Sigmoid colon (tissue), 3 donors: ENCODE data around the gene FOSL2.

Source experiments
- POLR2A ChIP-seq, 2 donors: fragments of 450-650 bp; IDR thresholded peaks; one replicate each; pipeline ENCODE4 v1.6.1; 2016; ENCODE audit warnings: antibody characterized with exemption in 2 of 2, mild to moderate bottlenecking in 2 of 2, moderate library complexity in 2 of 2
- TF ChIP-seq, protein P1 (sequence below), 4 experiments: fragments of 450-650 bp in 3 of 4; fragments of 200-600 bp in 1 of 4; IDR thresholded peaks; one replicate each; pipeline ENCODE4 v1.5.1; 2016 to 2019; ENCODE audit warnings: antibody characterized with exemption in 4 of 4, mild to moderate bottlenecking in 3 of 4, moderate library complexity in 2 of 4

DNA sequence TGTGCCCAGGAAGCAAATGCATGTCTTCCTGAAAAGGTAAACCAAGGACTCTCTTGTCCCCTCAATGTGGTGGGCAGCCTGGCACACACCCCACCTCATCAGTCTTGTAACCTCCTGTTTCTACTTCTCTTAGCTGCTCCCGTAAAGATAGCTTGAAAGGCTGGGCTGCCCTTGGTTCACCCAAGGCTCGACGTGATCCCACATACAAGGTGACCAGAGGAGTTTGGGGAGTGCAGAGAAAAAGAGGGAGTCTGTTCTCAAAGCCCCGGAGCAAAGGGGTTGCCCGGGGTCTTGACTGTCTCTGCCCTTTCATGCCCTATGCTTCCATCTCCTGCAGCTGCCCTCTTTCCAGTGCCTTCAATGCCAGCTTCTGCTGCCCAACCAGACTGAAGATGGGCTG is 18.3 kb upstream of the FOSL2 start:
- TF ChIP-seq, protein P1, sequence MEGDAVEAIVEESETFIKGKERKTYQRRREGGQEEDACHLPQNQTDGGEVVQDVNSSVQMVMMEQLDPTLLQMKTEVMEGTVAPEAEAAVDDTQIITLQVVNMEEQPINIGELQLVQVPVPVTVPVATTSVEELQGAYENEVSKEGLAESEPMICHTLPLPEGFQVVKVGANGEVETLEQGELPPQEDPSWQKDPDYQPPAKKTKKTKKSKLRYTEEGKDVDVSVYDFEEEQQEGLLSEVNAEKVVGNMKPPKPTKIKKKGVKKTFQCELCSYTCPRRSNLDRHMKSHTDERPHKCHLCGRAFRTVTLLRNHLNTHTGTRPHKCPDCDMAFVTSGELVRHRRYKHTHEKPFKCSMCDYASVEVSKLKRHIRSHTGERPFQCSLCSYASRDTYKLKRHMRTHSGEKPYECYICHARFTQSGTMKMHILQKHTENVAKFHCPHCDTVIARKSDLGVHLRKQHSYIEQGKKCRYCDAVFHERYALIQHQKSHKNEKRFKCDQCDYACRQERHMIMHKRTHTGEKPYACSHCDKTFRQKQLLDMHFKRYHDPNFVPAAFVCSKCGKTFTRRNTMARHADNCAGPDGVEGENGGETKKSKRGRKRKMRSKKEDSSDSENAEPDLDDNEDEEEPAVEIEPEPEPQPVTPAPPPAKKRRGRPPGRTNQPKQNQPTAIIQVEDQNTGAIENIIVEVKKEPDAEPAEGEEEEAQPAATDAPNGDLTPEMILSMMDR (IDR thresholded peaks at IDR 0.05): no peak
- TF ChIP-seq POLR2A (IDR thresholded peaks at IDR 0.05): no peak
